Measurements from ENCODE around the gene TNFAIP3.
A peak's percentile ranks its signal among the peaks of the same experiment; 100 is the strongest.

TNFAIP3 gene

GRCh38 chr6:137845460-137845859 is 21.6 kb upstream of the TNFAIP3 start:
- TF ChIP-seq REST (IDR thresholded peaks at IDR 0.05; ENCODE audit: insufficient replicate concordance, low read depth) = no peak
- Histone ChIP-seq H3K27me3 (ENCODE audit: insufficient read depth, poor library complexity, severe bottlenecking) (no peaks in the 10 kb centered on the region), H3K4me3 (replicated peaks; ENCODE audit: insufficient read depth, low read length) (no peak overlapping the region), H3K27ac (replicated peaks) (no peak overlapping the region)
- no peak for DNase-seq (ENCODE audit: low read depth in 1 of 2, low spot score in 1 of 2)

- no peak for DNase-seq (ENCODE audit: low read depth in 1 of 2, low spot score in 1 of 2)
- Histone ChIP-seq H3K27me3 (ENCODE audit: insufficient read depth, poor library complexity, severe bottlenecking) (no peaks in the 10 kb centered on the region), H3K27ac (replicated peaks) (peak overlapping the region; percentile 44), H3K4me3 (replicated peaks; ENCODE audit: insufficient read depth, low read length) (no peak overlapping the region)
- TF ChIP-seq REST (IDR thresholded peaks at IDR 0.05; ENCODE audit: insufficient replicate concordance, low read depth) = no peak
- no peak for TF ChIP-seq POLR2AphosphoS5 (IDR thresholded peaks at IDR 0.05; ENCODE audit: low read depth)
- TF ChIP-seq SPI1 (IDR thresholded peaks at IDR 0.05; ENCODE audit: borderline replicate concordance, low read depth) = no peak
- TF ChIP-seq CTCF (IDR thresholded peaks at IDR 0.05; ENCODE audit: insufficient read depth, low read length) = no peak
- TF ChIP-seq GABPA (IDR thresholded peaks at IDR 0.05; ENCODE audit: low read depth) = no peak
Measured at GRCh38 chr6:137846274-137846673, 20.8 kb upstream of the TNFAIP3 start.

- peak; percentile 82 to 86 for DNase-seq (ENCODE audit: low read depth in 1 of 2, low spot score in 1 of 2)
- H3K4me3 ChIP-seq (replicated peaks; ENCODE audit: insufficient read depth, low read length) = no peak overlapping the region
- H3K27ac ChIP-seq (replicated peaks) = peak overlapping the region; percentile 44
- TF ChIP-seq POLR2AphosphoS5 (IDR thresholded peaks at IDR 0.05; ENCODE audit: low read depth) (peak; percentile 76), SPI1 (IDR thresholded peaks at IDR 0.05; ENCODE audit: borderline replicate concordance, low read depth) (peak; percentile 73), REST (IDR thresholded peaks at IDR 0.05; ENCODE audit: insufficient replicate concordance, low read depth) (no peak), CTCF (IDR thresholded peaks at IDR 0.05; ENCODE audit: insufficient read depth, low read length) (no peak), GABPA (IDR thresholded peaks at IDR 0.05; ENCODE audit: low read depth) (0 out of 2 replicates have a peak, but pooled peaks have one; percentile 7)
- H3K27me3 ChIP-seq (ENCODE audit: insufficient read depth, poor library complexity, severe bottlenecking) = no peaks in the 10 kb centered on the region
Measured at GRCh38 chr6:137846772-137847313, 20.2 kb upstream of the TNFAIP3 start.

Data from HL-60 (cell line).